HG03135 (cell line): ENCODE data around the gene TCF4.

ENCODE experiments used
- ATAC-seq: cut with Tn5 transposase; IDR thresholded peaks from one replicate; pipeline ENCODE4 v1.9.1; 2021; ENCODE audit warnings: mild to moderate bottlenecking, moderate library complexity; ENCODE audit not compliant: unreplicated experiment

TCF4 gene

GRCh38 chr18:55508651-55509050, 79.3 kb downstream of the TCF4 start:
- no peak for ATAC-seq

GRCh38 chr18:55506074-55506473, 81.9 kb downstream of the TCF4 start:
- ATAC-seq, result no peak

- no peak for ATAC-seq
Observed at GRCh38 chr18:55504808-55505207, 83.2 kb downstream of the TCF4 start.

GRCh38 chr18:55503167-55503820, 84.7 kb downstream of the TCF4 start:
- ATAC-seq, result no peak

GRCh38 chr18:55501982-55502710, 85.8 kb downstream of the TCF4 start:
- no peak for ATAC-seq

GRCh38 chr18:55501579-55501978, 86.4 kb downstream of the TCF4 start:
- no peak for ATAC-seq

GRCh38 chr18:55500316-55501086, 87.5 kb downstream of the TCF4 start:
- ATAC-seq, result no peak

GRCh38 chr18:55499526-55499925, 88.5 kb downstream of the TCF4 start:
- ATAC-seq, result no peak

GRCh38 chr18:55497825-55498403, 90.1 kb downstream of the TCF4 start:
- no peak for ATAC-seq

- ATAC-seq, result no peak
Observed at GRCh38 chr18:55494899-55495298, 93.1 kb downstream of the TCF4 start.

GRCh38 chr18:55494441-55494840, 93.6 kb downstream of the TCF4 start:
- no peak for ATAC-seq

- no peak for ATAC-seq
Observed at GRCh38 chr18:55491616-55492015, 96.4 kb downstream of the TCF4 start.

GRCh38 chr18:55489034-55489986, 98.7 kb downstream of the TCF4 start:
- ATAC-seq, result peak; percentile 65

- no peak for ATAC-seq
Observed at GRCh38 chr18:55488473-55488872, 99.5 kb downstream of the TCF4 start.

- no peak for ATAC-seq
Observed at GRCh38 chr18:55487997-55488396, 100.0 kb downstream of the TCF4 start.

GRCh38 chr18:55486936-55487335, 101.1 kb downstream of the TCF4 start:
- no peak for ATAC-seq

GRCh38 chr18:55485666-55486065, 102.3 kb downstream of the TCF4 start:
- ATAC-seq, result no peak

GRCh38 chr18:55484773-55485172, 103.2 kb downstream of the TCF4 start:
- no peak for ATAC-seq

GRCh38 chr18:55483266-55483871, 104.6 kb downstream of the TCF4 start:
- ATAC-seq, result no peak
